Measurements from ENCODE around the gene WAC.

WAC gene

DNA sequence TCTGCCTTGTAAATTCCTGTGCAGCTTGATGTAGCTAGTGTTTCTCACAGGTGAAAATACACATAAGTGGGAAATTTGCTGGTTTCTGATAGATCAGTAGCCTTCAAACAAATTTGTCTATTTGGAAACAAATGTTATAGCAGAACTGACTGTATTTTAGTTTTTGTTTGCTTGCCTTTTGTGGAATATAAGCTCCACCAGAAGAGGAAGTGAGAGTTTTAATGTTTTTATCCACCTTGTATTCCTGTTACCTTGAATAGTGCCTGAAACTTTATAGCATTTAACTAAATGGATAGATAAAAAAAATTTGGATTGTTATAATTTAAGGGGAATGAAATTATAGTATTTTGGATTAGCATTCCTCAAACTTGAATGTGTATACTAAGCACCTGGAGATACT lies 9.8 kb downstream of the WAC start:
- H3K27me3 Mint-ChIP-seq = no peaks in the 10 kb centered on the region
- intact Hi-C loops (cut with micrococcal nuclease) = no loop called here
- H3K36me3 Mint-ChIP-seq (ENCODE audit: low read depth) = peaks cover 78% of the 10 kb centered on the region
- H3K4me1 Mint-ChIP-seq (ENCODE audit: low read depth) = peaks cover 29% of the 10 kb centered on the region
- no peak overlapping the region for H3K4me3 Mint-ChIP-seq
- H3K9me3 Mint-ChIP-seq = no peaks in the 10 kb centered on the region
- H3K27ac Mint-ChIP-seq = no peak overlapping the region

GRCh38 chr10:28544058-28544457 lies 11.1 kb downstream of the WAC start:
- H3K36me3 Mint-ChIP-seq (ENCODE audit: low read depth) = peaks cover 81% of the 10 kb centered on the region
- no peaks in the 10 kb centered on the region for H3K9me3 Mint-ChIP-seq
- H3K27me3 Mint-ChIP-seq = no peaks in the 10 kb centered on the region
- intact Hi-C loops (cut with micrococcal nuclease) = no loop called here
- no peak overlapping the region for H3K27ac Mint-ChIP-seq
- peaks cover 36% of the 10 kb centered on the region for H3K4me1 Mint-ChIP-seq (ENCODE audit: low read depth)
- H3K4me3 Mint-ChIP-seq = no peak overlapping the region

- H3K36me3 Mint-ChIP-seq (ENCODE audit: low read depth) = peaks cover 81% of the 10 kb centered on the region
- intact Hi-C loops (cut with micrococcal nuclease) = loop anchor here (5.0 kb wide), 1 partner anchor 36 kb away; no protein-coding TSS in a partner anchor
Observed at GRCh38 chr10:28545967-28546644, 13.2 kb downstream of the WAC start.

DNA sequence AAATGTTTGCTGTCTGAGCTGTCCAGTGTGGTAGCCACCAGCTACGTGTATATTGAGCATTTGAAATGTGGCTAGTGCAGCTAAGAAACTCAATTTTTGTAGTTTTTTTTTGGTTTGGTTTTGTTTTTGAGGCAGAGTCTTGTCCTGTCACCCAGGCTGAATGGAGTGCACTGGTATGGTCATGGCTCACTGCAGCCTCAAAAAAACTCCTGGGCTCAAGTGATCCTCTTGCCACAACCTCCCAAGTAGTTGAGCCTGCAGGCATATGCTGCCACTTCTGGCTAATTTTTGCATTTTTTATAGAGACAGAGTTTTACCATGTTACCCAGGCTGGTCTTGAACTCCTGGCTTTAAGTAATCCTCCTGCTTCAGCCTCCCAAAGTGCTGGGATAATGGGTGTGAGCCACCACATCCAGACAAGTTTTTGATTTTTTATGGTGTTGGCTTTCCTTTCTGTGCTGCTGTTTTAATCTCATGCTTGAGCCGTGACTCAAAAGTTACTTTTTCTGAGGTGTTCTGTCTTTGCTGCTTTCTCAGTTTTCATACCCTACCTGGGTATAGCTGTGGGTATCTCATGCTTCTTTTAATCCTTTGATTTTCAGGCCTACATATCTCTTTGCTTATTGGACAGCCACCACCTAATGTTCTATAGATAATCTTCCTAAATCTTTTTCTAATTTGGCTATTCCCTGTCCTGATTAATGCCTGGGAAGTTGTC lies 16.0 kb downstream of the WAC start:
- Mint-ChIP-seq H3K27me3 (no peaks in the 10 kb centered on the region), H3K36me3 (ENCODE audit: low read depth) (peaks cover 84% of the 10 kb centered on the region), H3K4me1 (ENCODE audit: low read depth) (peaks cover 47% of the 10 kb centered on the region), H3K27ac (no peak overlapping the region), H3K9me3 (no peaks in the 10 kb centered on the region), H3K4me3 (no peak overlapping the region)
- intact Hi-C loops (cut with micrococcal nuclease) = loop anchor here (5.0 kb wide), 1 partner anchor 33 kb away; no protein-coding TSS in a partner anchor

More at GRCh38 chr10:28545967-28546644, 13.2 kb downstream of the WAC start:
- Mint-ChIP-seq H3K27ac (no peak overlapping the region), H3K4me1 (ENCODE audit: low read depth) (peaks cover 43% of the 10 kb centered on the region), H3K4me3 (no peak overlapping the region), H3K9me3 (no peaks in the 10 kb centered on the region), H3K27me3 (no peaks in the 10 kb centered on the region)

DNA sequence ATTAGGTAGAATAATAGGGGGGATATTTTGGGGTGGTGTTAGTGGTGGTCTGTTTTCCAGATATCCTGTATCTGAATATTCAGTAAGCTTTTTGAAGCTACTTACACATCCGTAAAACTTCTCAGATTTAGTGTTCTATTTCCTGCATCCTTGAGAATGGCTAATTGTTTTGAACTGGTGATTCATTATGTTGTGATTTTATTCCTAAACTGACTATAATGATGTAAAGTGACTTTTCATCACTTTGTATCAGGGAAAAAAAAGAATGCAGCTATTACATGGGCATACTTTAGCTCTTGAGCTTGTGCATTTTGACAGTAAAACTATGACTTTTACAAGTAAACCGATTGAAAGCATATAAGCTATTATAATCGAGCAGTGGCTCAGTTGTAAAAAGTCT lies 18.2 kb downstream of the WAC start:
- Mint-ChIP-seq H3K27me3 (no peaks in the 10 kb centered on the region), H3K27ac (no peak overlapping the region), H3K9me3 (no peaks in the 10 kb centered on the region), H3K4me3 (no peak overlapping the region), H3K36me3 (ENCODE audit: low read depth) (peaks cover 91% of the 10 kb centered on the region), H3K4me1 (ENCODE audit: low read depth) (peaks cover 62% of the 10 kb centered on the region)
- intact Hi-C loops (cut with micrococcal nuclease) = no loop called here

GRCh38 chr10:28552775-28553174 lies 19.9 kb downstream of the WAC start:
- Mint-ChIP-seq H3K9me3 (no peaks in the 10 kb centered on the region), H3K27me3 (no peaks in the 10 kb centered on the region), H3K4me3 (no peak overlapping the region), H3K36me3 (ENCODE audit: low read depth) (peaks cover 98% of the 10 kb centered on the region), H3K4me1 (ENCODE audit: low read depth) (peaks cover 71% of the 10 kb centered on the region), H3K27ac (no peak overlapping the region)
- intact Hi-C loops (cut with micrococcal nuclease) = no loop called here

DNA sequence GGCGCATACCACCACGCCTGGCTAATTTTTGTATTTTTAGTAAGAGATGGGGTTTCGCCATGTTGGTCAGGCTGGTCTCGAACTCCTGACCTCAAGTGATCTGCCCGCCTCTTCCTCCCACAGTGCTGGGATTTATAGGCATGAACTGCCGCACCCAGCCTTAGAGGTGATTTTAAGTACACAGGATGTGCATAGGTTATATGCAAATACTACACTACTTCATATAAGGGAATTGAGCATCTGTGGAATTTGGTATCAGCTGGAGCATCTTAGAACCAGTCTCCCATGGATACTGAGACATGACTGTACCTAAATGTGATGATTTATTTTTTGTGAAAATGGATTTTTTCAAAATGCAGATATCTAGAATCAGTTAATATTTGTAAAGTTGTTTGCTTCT lies 21.1 kb downstream of the WAC start:
- Mint-ChIP-seq H3K36me3 (ENCODE audit: low read depth) (peaks cover 86% of the 10 kb centered on the region), H3K9me3 (no peaks in the 10 kb centered on the region), H3K27ac (no peak overlapping the region), H3K4me3 (no peak overlapping the region), H3K4me1 (ENCODE audit: low read depth) (peaks cover 70% of the 10 kb centered on the region), H3K27me3 (no peaks in the 10 kb centered on the region)
- intact Hi-C loops (cut with micrococcal nuclease) = no loop called here

GRCh38 chr10:28554952-28555351 lies 22.0 kb downstream of the WAC start:
- H3K4me1 Mint-ChIP-seq (ENCODE audit: low read depth) = peaks cover 72% of the 10 kb centered on the region
- intact Hi-C loops (cut with micrococcal nuclease) = no loop called here
- no peaks in the 10 kb centered on the region for H3K27me3 Mint-ChIP-seq
- H3K4me3 Mint-ChIP-seq = no peak overlapping the region
- H3K9me3 Mint-ChIP-seq = no peaks in the 10 kb centered on the region
- peaks cover 85% of the 10 kb centered on the region for H3K36me3 Mint-ChIP-seq (ENCODE audit: low read depth)
- peak overlapping the region; percentile 38 for H3K27ac Mint-ChIP-seq

DNA sequence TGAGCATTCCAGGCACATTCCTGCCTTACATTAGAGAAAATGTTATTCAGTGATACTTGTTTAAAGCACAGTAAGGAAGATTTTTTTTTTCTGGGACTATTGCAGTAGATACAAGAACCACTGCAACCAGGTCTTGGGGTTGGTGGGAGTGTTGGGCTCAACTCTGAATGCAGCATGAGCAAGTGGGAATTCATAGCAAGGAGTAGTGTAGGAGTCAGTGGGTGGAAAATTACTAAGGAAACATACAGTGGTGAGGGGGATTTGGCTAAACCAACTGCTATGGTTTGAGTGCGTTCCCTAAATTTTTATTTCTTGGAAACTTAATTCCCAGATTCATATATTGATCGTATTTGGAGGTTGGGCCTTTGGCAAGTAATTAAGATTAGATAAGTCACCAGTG lies 22.4 kb downstream of the WAC start:
- H3K4me1 Mint-ChIP-seq (ENCODE audit: low read depth) = peaks cover 72% of the 10 kb centered on the region
- intact Hi-C loops (cut with micrococcal nuclease) = no loop called here
- H3K4me3 Mint-ChIP-seq = no peak overlapping the region
- H3K9me3 Mint-ChIP-seq = no peaks in the 10 kb centered on the region
- H3K27me3 Mint-ChIP-seq = no peaks in the 10 kb centered on the region
- peaks cover 85% of the 10 kb centered on the region for H3K36me3 Mint-ChIP-seq (ENCODE audit: low read depth)
- peak overlapping the region; percentile 38 for H3K27ac Mint-ChIP-seq

DNA sequence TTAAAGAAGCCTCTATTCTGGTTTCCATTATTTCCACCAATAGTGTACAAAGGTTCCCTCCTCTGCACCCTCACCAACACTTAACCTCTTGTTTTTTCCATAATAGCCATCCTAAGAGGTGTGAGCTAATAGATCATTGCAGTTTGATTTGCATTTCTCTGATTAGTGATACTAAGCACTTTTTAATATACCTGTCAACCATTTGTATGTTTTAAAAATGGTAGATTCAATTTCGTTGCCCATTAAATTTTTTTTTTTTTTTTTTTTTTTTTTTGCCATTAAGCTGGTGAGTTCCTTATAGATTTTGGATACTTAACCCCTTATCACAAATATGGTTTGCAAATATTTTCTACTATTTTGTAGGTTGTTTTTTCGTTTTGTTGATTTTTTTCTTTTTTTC lies 23.2 kb downstream of the WAC start:
- no peak overlapping the region for H3K27ac Mint-ChIP-seq
- H3K27me3 Mint-ChIP-seq = no peaks in the 10 kb centered on the region
- H3K9me3 Mint-ChIP-seq = no peaks in the 10 kb centered on the region
- intact Hi-C loops (cut with micrococcal nuclease) = no loop called here
- peaks cover 78% of the 10 kb centered on the region for H3K4me1 Mint-ChIP-seq (ENCODE audit: low read depth)
- peaks cover 85% of the 10 kb centered on the region for H3K36me3 Mint-ChIP-seq (ENCODE audit: low read depth)
- no peak overlapping the region for H3K4me3 Mint-ChIP-seq

GRCh38 chr10:28558186-28558585 lies 25.3 kb downstream of the WAC start:
- Mint-ChIP-seq H3K4me3 (no peak overlapping the region), H3K27me3 (no peaks in the 10 kb centered on the region), H3K27ac (no peak overlapping the region), H3K36me3 (ENCODE audit: low read depth) (peaks cover 80% of the 10 kb centered on the region), H3K9me3 (no peaks in the 10 kb centered on the region), H3K4me1 (ENCODE audit: low read depth) (peaks cover 63% of the 10 kb centered on the region)
- intact Hi-C loops (cut with micrococcal nuclease) = no loop called here

GRCh38 chr10:28558923-28559508 lies 26.1 kb downstream of the WAC start:
- H3K4me1 Mint-ChIP-seq (ENCODE audit: low read depth) = peaks cover 66% of the 10 kb centered on the region
- H3K4me3 Mint-ChIP-seq = peak overlapping the region; percentile 21
- no peaks in the 10 kb centered on the region for H3K27me3 Mint-ChIP-seq
- H3K9me3 Mint-ChIP-seq = no peaks in the 10 kb centered on the region
- H3K27ac Mint-ChIP-seq = peak overlapping the region; percentile 47
- peaks cover 78% of the 10 kb centered on the region for H3K36me3 Mint-ChIP-seq (ENCODE audit: low read depth)
- intact Hi-C loops (cut with micrococcal nuclease) = no loop called here

DNA sequence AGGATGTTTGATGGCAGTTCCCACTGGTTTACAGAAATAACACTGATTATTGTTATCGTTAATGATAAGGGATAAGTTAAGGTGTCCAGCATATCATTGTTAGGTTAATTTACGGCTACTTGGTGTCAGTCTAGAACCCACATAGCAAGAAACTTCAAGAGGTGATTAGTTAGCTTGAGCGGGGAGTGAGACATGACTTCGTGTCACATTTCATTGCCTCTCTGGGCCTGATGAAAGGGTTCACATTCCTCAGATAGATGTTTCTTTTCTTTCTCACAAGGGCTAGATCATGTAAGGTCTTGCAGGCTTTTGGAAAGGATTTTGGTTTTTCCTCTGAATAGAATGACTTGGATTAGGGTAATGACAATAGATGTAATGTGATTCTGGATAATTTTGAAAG lies 26.7 kb downstream of the WAC start:
- no peaks in the 10 kb centered on the region for H3K27me3 Mint-ChIP-seq
- peaks cover 77% of the 10 kb centered on the region for H3K36me3 Mint-ChIP-seq (ENCODE audit: low read depth)
- H3K4me3 Mint-ChIP-seq = no peak overlapping the region
- peak overlapping the region; percentile 47 for H3K27ac Mint-ChIP-seq
- intact Hi-C loops (cut with micrococcal nuclease) = no loop called here
- H3K4me1 Mint-ChIP-seq (ENCODE audit: low read depth) = peaks cover 66% of the 10 kb centered on the region
- H3K9me3 Mint-ChIP-seq = no peaks in the 10 kb centered on the region

DNA sequence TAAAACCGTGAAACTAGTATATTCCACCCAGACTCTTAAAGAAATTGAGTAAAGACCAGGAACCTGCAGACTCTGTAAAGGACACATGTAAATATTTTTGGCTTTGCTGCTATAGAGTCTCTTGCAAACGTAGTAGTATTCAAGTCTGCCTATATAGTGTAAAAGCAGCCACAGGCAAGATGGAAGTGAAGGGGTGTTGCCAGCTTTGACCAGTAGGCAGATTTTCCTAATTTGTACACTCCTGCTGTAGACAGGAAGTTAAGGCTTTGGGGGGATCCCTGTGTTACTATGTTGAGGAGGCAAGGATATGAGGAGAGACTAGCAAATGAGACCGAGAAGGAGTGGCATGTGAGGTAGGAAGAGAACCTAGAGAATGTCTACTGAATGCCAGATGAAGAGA lies 27.7 kb downstream of the WAC start:
- Mint-ChIP-seq H3K4me3 (no peak overlapping the region), H3K36me3 (ENCODE audit: low read depth) (peaks cover 67% of the 10 kb centered on the region), H3K9me3 (no peaks in the 10 kb centered on the region), H3K27ac (peak overlapping the region; percentile 47), H3K27me3 (no peaks in the 10 kb centered on the region), H3K4me1 (ENCODE audit: low read depth) (peaks cover 66% of the 10 kb centered on the region)
- intact Hi-C loops (cut with micrococcal nuclease) = no loop called here
